Uterus (tissue), 2 donors: ENCODE measurements around the gene COL25A1.

Source experiments
- POLR2A ChIP-seq, 2 donors: fragments of 450-650 bp; IDR thresholded peaks; one replicate each; pipeline ENCODE4 v1.6.1; 2016; ENCODE audit warnings: antibody characterized with exemption in 2 of 2, mild to moderate bottlenecking in 1 of 2, moderate library complexity in 1 of 2
- TF ChIP-seq, protein P1 (sequence below), 4 experiments: fragments of 200-600 bp in 2 of 4; fragments of 450-650 bp in 2 of 4; sonication (generic) in 2 of 4; IDR thresholded peaks; one replicate each; pipeline ENCODE4 v1.5.1; 2016 to 2019; ENCODE audit warnings: antibody characterized with exemption in 4 of 4, mild to moderate bottlenecking in 2 of 4, moderate library complexity in 1 of 4

GRCh38 chr4:109041463-109042360 is 260.7 kb downstream of the COL25A1 start:
- TF ChIP-seq, protein P1, sequence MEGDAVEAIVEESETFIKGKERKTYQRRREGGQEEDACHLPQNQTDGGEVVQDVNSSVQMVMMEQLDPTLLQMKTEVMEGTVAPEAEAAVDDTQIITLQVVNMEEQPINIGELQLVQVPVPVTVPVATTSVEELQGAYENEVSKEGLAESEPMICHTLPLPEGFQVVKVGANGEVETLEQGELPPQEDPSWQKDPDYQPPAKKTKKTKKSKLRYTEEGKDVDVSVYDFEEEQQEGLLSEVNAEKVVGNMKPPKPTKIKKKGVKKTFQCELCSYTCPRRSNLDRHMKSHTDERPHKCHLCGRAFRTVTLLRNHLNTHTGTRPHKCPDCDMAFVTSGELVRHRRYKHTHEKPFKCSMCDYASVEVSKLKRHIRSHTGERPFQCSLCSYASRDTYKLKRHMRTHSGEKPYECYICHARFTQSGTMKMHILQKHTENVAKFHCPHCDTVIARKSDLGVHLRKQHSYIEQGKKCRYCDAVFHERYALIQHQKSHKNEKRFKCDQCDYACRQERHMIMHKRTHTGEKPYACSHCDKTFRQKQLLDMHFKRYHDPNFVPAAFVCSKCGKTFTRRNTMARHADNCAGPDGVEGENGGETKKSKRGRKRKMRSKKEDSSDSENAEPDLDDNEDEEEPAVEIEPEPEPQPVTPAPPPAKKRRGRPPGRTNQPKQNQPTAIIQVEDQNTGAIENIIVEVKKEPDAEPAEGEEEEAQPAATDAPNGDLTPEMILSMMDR (IDR thresholded peaks at IDR 0.05): no peak
- no peak for TF ChIP-seq POLR2A (IDR thresholded peaks at IDR 0.05)
